Measurements from ENCODE around the gene SKIC8. TPM values are rescaled to one million over a fixed set of nuclear protein-coding genes. Genes with fewer than 3 reads are reported as not detected.

The SKIC8 gene
- total and polyA plus RNA-seq, 2 of the 13 experiments (the other 11 are each of a cell fraction or from before 2014, with no cell fraction given), result 69.5 to 70.6 TPM

GRCh38 chr15:78342021-78342420 lies 42.6 kb upstream of the SKIC8 start (continued):
- TF ChIP-seq ARID4A (CRISPR knock-in tag; IDR thresholded peaks at IDR 0.05; ENCODE audit: borderline replicate concordance) (no peak), HOXD1 (CRISPR knock-in tag; IDR thresholded peaks at IDR 0.05) (no peak), RFXAP (CRISPR knock-in tag; IDR thresholded peaks at IDR 0.05; ENCODE audit: borderline replicate concordance) (no peak), ZNF180 (CRISPR knock-in tag; IDR thresholded peaks at IDR 0.05; ENCODE audit: borderline replicate concordance, low read depth) (no peak), KDM1A (CRISPR knock-in tag; IDR thresholded peaks at IDR 0.05) (no peak), ZNF496 (CRISPR knock-in tag; IDR thresholded peaks at IDR 0.05; ENCODE audit: insufficient replicate concordance) (no peak), ZBTB10 (CRISPR knock-in tag; IDR thresholded peaks at IDR 0.05; ENCODE audit: borderline replicate concordance) (no peak)
